Left ventricle myocardium inferior (tissue), 1 donor: ENCODE results near the gene ARHGEF12. TPM values are rescaled to one million over a fixed set of nuclear protein-coding genes. Genes with fewer than 3 reads are reported as not detected.

ENCODE experiments used
- DNase-seq: peaks from one replicate; pipeline ENCODE4 v3.0.0-alpha.2; 2020
- H3K27ac ChIP-seq: fragments of 200-600 bp; replicated peaks from 2 replicates; pipeline ENCODE4 v1.8.0; 2021
- H3K27me3 ChIP-seq: fragments of 200-600 bp; 2 replicates; pipeline ENCODE4 v1.8.0; 2021; ENCODE audit warnings: low read depth
- H3K36me3 ChIP-seq: fragments of 200-600 bp; 2 replicates; pipeline ENCODE4 v1.8.0; 2021
- H3K4me1 ChIP-seq: fragments of 200-600 bp; 2 replicates; pipeline ENCODE4 v1.8.0; 2021
- H3K4me3 ChIP-seq: fragments of 200-600 bp; 2 replicates; pipeline ENCODE4 v1.8.0; 2021; ENCODE audit warnings: mild to moderate bottlenecking, moderate library complexity
- H3K9me3 ChIP-seq: fragments of 200-600 bp; replicated peaks from 2 replicates; pipeline ENCODE4 v1.8.0; 2021
- CTCF ChIP-seq: fragments of 200-600 bp; IDR thresholded peaks from 2 replicates; pipeline ENCODE4 v1.8.0; 2021; ENCODE audit warnings: antibody characterized with exemption, mild to moderate bottlenecking, borderline replicate concordance
- intact Hi-C: fragments of 100-400 bp; cut with micrococcal nuclease; formaldehyde crosslinking; loops from one replicate; pipeline ENCODE4 v1.11.0; 2022
- total RNA-seq: library from RNA; stranded (reverse); fragmentation: NEBNext Ultra II Directional; extraction: Animal tissue kit (Norgen Biotek cat#: 25700); gene quantifications from one replicate; pipeline ENCODE4 v1.2.1, GENCODE V29; 2021
- donor health status: DM: no; HTN: yes; CAD: no; lungs with severe emphysema.

Gene ARHGEF12
- total RNA-seq, 1 donor from 2014 or later = 92.9 TPM

GRCh38 chr11:120526241-120526640 is 190.0 kb downstream of the ARHGEF12 start:
- Histone ChIP-seq H3K4me3 (no peak overlapping the region), H3K27ac (no peak overlapping the region), H3K4me1 (peaks cover 5% of the 10 kb centered on the region), H3K27me3 (peaks cover 92% of the 10 kb centered on the region), H3K36me3 (no peaks in the 10 kb centered on the region), H3K9me3 (no peaks in the 10 kb centered on the region)
- intact Hi-C loops = no loop called here
- DNase-seq = no peak
- TF ChIP-seq CTCF = no peak

DNA sequence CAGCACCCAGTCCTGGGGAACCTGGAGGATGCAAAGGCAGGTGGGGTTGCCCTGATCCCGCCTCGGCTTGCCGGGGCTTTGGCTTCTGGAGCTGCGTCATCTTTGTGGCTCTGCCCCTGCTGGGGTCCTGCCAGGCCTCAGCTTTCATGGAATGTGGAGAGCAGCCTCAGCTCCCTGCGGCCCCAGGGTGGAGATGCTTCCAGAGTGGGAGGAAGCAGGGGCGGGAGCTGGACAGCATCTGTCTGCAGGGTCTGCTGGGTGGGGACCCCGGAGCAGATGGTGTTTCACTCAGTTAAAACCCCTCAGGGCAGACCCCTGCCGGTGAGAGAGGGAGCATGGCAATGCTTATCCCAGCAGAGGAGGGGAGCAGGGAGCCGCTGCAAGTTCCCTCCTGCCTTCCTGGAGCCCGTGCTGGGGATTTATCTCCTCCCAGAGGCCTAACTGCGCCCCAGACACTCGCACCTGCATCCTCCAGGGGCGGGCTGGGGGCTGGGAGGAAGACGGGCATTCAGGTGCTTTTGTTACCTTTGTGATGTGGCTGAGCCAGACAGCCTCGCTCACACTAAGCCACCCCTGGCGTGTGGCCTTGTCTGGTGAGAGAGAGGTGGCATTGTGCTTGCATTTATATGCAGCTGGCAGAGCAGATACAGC is 191.0 kb downstream of the ARHGEF12 start:
- no peaks in the 10 kb centered on the region for H3K9me3 ChIP-seq
- no peak for TF ChIP-seq CTCF
- no peak overlapping the region for H3K4me3 ChIP-seq
- intact Hi-C loops = no loop called here
- H3K27me3 ChIP-seq = peaks cover 93% of the 10 kb centered on the region
- peaks cover 7% of the 10 kb centered on the region for H3K4me1 ChIP-seq
- peak; percentile 36 for DNase-seq
- no peaks in the 10 kb centered on the region for H3K36me3 ChIP-seq
- no peak overlapping the region for H3K27ac ChIP-seq

DNA sequence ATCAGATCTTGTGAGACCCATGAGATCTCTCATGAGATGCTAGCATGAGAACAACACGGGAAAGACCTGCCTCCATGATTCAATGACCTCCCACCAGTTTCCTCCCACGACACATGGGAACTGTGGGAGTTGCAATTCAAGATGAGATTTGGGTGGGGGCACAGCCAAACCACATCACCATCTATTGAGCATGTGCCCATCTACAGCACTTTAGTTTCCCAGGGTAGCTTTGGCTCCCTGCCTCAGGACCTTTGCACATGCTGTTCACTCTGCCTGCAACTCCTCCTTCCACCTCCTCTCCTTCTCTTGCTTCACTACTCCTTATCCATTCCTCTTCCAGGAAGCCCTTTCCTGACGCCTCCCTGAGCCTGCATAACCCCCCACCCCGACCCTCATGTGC is 192.5 kb downstream of the ARHGEF12 start:
- intact Hi-C loops = no loop called here
- Histone ChIP-seq H3K4me3 (no peak overlapping the region), H3K27ac (no peak overlapping the region), H3K36me3 (no peaks in the 10 kb centered on the region), H3K27me3 (peaks cover 92% of the 10 kb centered on the region), H3K4me1 (peaks cover 16% of the 10 kb centered on the region), H3K9me3 (no peaks in the 10 kb centered on the region)
- TF ChIP-seq CTCF = no peak
- no peak for DNase-seq

DNA sequence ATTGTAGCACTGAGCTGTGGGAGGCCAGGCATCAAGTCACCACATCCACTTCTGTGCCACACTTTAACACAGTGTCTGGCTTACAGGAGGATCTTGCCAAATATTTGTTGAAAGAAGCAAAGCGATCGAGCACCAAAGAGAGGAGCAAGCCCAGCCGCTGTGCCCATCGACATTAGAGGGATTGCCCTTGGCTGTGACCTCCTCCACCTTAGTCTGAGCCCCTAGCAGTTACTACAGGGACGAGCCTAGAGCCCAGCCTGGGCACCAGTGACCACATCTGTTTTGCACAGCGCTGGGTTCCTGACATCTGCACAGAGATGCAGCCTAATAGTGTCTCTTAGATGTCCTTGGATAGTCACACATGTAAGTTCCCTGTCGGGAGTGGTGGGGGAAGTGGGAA is 193.0 kb downstream of the ARHGEF12 start:
- peaks cover 87% of the 10 kb centered on the region for H3K27me3 ChIP-seq
- peaks cover 16% of the 10 kb centered on the region for H3K4me1 ChIP-seq
- H3K4me3 ChIP-seq = no peak overlapping the region
- H3K36me3 ChIP-seq = no peaks in the 10 kb centered on the region
- intact Hi-C loops = no loop called here
- H3K9me3 ChIP-seq = no peaks in the 10 kb centered on the region
- H3K27ac ChIP-seq = no peak overlapping the region
- DNase-seq = no peak
- TF ChIP-seq CTCF = no peak

DNA sequence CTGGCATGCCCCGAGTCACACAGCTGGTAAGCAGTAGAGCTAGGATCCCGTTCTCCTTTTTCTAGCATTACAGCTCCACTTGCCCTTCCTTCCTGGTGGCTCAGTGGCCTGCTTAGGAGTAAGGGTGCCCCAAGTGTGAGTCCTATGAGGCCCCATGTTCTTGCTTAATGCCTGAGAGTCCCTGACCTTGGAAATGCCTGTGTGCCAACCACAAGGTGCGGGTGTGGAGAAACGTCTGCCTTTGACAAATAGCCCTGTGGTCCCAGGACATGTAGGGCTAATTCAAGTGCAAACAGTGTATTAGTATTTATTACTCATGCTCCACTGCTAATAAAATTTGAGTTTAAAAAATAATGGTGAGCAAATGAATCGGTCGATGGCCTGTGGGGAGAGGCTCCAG is 193.7 kb downstream of the ARHGEF12 start:
- no peak for TF ChIP-seq CTCF
- Histone ChIP-seq H3K9me3 (no peaks in the 10 kb centered on the region), H3K4me3 (no peak overlapping the region), H3K36me3 (no peaks in the 10 kb centered on the region), H3K27ac (no peak overlapping the region), H3K27me3 (peaks cover 81% of the 10 kb centered on the region), H3K4me1 (peaks cover 16% of the 10 kb centered on the region)
- no peak for DNase-seq
- intact Hi-C loops = no loop called here
